OCI-LY3 (cell line): ENCODE measurements around the gene ERP27.

ENCODE experiments used
- EZH2phosphoT487 ChIP-seq: fragments of 200-600 bp; shearing (Covaris generic); IDR thresholded peaks from 2 replicates; pipeline ENCODE4 v1.6.1; 2018; ENCODE audit warnings: antibody characterized with exemption, mixed run types, low read depth
- TF ChIP-seq, protein P1 (sequence below): fragments of 200-600, 300-600 bp; sonication (generic); IDR thresholded peaks from 2 replicates; pipeline ENCODE4 v1.5.1; 2014; ENCODE audit warnings: antibody characterized with exemption, low read length, low read depth

DNA sequence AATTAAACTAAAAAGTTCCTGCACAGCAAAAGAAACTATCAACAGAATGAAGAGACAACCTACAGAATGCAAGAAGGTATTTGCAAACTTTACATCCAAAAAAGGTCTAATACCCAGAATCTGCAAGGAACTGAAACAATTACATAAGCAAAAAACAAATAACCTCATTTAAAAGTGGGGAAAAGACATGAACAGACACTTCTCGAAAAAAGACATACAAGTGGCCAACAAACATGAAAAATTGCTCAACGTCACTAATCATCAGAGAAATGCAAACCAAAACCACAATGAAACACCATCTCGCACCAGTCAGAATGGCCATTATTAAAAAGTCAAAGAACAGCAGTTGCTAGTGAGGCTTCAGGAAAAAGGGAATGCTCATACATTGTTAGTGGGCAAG is 49.7 kb upstream of the ERP27 start:
- TF ChIP-seq, protein P1, sequence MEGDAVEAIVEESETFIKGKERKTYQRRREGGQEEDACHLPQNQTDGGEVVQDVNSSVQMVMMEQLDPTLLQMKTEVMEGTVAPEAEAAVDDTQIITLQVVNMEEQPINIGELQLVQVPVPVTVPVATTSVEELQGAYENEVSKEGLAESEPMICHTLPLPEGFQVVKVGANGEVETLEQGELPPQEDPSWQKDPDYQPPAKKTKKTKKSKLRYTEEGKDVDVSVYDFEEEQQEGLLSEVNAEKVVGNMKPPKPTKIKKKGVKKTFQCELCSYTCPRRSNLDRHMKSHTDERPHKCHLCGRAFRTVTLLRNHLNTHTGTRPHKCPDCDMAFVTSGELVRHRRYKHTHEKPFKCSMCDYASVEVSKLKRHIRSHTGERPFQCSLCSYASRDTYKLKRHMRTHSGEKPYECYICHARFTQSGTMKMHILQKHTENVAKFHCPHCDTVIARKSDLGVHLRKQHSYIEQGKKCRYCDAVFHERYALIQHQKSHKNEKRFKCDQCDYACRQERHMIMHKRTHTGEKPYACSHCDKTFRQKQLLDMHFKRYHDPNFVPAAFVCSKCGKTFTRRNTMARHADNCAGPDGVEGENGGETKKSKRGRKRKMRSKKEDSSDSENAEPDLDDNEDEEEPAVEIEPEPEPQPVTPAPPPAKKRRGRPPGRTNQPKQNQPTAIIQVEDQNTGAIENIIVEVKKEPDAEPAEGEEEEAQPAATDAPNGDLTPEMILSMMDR: no peak
- TF ChIP-seq EZH2phosphoT487: no peak
